Effector memory CD4-positive, alpha-beta T cell (primary cell): ENCODE data around the gene EPN2.

Experiments used
- DNase-seq, 3 donors: peaks; one replicate each; pipeline ENCODE4 v3.0.0-alpha.2; 2020
- H3K27ac ChIP-seq: 2 replicates; pipeline ENCODE4 v1.7.0; 2013; ENCODE audit warnings: mild to moderate bottlenecking, low read length, moderate library complexity; ENCODE audit not compliant: insufficient read depth, poor library complexity, severe bottlenecking
- H3K27me3 ChIP-seq: replicated peaks from 2 replicates; pipeline ENCODE4 v1.7.0; 2013; ENCODE audit warnings: mild to moderate bottlenecking, low read length; ENCODE audit not compliant: insufficient read depth, control insufficient read depth, poor library complexity, severe bottlenecking
- H3K36me3 ChIP-seq: 2 replicates; pipeline ENCODE4 v1.7.0; 2013; ENCODE audit warnings: mild to moderate bottlenecking, low read length, moderate library complexity; ENCODE audit not compliant: control insufficient read depth, insufficient read depth
- H3K4me1 ChIP-seq: 2 replicates; pipeline ENCODE4 v1.7.0; 2013; ENCODE audit warnings: low read length, mild to moderate bottlenecking; ENCODE audit not compliant: control insufficient read depth, insufficient read depth, poor library complexity, severe bottlenecking
- H3K4me3 ChIP-seq: 2 replicates; pipeline ENCODE4 v1.7.0; 2013; ENCODE audit warnings: low read length, low read depth, mild to moderate bottlenecking; ENCODE audit not compliant: insufficient read depth, poor library complexity, severe bottlenecking
- H3K9me3 ChIP-seq: 2 replicates; pipeline ENCODE4 v1.7.0; 2013; ENCODE audit warnings: mild to moderate bottlenecking, low read length, moderate library complexity; ENCODE audit not compliant: control insufficient read depth

EPN2 gene

DNA sequence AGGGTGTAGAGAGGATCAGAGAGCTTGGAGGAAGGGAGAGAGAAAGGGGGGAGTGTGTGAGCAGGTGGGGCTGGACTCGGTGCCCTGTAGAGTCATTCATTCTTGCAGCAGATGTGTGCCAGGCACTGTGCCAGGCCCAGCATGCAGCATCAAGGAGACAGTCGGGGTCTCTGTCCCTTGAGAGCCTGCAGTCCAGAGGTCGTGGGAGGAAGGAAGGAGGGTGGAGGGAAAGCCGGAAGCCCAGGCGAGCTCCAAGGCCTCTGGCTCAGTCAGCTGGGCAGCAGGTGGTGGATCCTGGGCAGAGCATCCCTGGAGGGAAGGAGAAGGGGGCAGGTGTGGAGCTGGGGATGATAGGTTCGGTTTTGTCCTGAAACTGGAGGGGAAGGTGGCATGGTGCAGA lies 27.5 kb downstream of the EPN2 start:
- Histone ChIP-seq H3K4me3 (no peak overlapping the region), H3K9me3 (no peaks in the 10 kb centered on the region), H3K27ac (no peak overlapping the region), H3K4me1 (no peaks in the 10 kb centered on the region), H3K27me3 (no peaks in the 10 kb centered on the region), H3K36me3 (no peaks in the 10 kb centered on the region)
- no peak for DNase-seq

DNA sequence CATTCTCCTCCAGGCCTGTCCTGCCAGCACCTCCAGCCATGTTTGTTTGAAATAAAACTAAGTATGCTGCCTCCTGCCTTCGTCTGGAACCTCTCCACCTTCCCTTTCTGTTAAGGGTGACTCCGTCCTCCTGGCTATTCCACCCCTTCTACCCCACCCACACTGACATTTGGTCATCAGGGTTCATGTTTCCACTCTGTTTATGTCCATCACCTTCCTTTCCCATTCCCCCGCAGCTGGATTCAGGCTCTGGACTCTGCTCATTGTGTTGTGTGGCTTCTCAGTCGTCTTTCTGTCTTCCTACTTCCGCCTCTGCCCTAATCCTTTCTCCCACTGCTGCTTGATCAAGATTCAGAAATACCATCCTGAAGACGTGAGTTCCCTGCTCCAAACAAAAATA lies 28.6 kb downstream of the EPN2 start:
- no peaks in the 10 kb centered on the region for H3K9me3 ChIP-seq
- H3K4me1 ChIP-seq: no peaks in the 10 kb centered on the region
- H3K27ac ChIP-seq: no peak overlapping the region
- no peak overlapping the region for H3K4me3 ChIP-seq
- H3K36me3 ChIP-seq: no peaks in the 10 kb centered on the region
- no peak for DNase-seq
- no peaks in the 10 kb centered on the region for H3K27me3 ChIP-seq

DNA sequence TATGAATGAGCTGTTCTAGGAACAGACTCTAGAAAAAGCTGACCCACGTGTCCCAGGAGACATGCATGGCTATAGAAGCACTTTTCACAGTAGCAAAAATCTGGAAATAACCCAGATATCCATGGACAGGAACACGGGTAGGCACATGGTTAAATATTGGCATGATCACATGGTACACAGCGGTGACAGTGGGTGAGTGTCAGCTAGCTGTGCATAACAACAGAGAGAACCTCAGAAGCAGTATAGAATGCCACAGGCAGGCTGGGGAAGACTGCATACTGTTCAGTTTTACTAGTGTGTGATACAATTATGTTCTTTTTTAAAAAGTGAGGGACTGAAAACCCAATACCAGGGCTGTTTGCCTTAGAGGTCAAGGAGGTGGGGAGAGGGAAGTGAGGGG lies 31.4 kb downstream of the EPN2 start:
- Histone ChIP-seq H3K27ac (no peak overlapping the region), H3K9me3 (no peaks in the 10 kb centered on the region), H3K36me3 (no peaks in the 10 kb centered on the region), H3K4me3 (no peak overlapping the region), H3K4me1 (no peaks in the 10 kb centered on the region), H3K27me3 (no peaks in the 10 kb centered on the region)
- no peak for DNase-seq

DNA sequence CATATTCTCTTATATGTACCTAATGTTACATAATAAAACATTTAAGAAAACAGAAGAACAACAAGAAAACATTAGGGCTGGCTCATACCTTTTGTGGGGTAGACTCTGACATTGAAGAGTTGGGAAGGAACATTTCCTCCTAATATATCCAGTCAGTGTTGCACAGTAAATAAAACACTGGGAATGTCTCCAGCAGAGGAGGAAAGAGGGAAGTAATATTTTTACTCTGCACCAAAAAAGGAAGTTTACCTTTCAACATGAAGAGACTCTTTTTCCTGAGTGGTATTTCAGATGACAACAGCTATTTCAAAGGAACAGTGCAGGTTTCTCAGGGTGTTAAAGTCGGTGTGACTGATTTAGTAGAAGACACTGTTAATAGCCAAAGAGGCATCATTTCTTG lies 31.9 kb downstream of the EPN2 start:
- no peak overlapping the region for H3K4me3 ChIP-seq
- H3K27ac ChIP-seq: no peak overlapping the region
- no peaks in the 10 kb centered on the region for H3K4me1 ChIP-seq
- no peaks in the 10 kb centered on the region for H3K9me3 ChIP-seq
- DNase-seq: no peak
- H3K27me3 ChIP-seq: no peaks in the 10 kb centered on the region
- no peaks in the 10 kb centered on the region for H3K36me3 ChIP-seq

DNA sequence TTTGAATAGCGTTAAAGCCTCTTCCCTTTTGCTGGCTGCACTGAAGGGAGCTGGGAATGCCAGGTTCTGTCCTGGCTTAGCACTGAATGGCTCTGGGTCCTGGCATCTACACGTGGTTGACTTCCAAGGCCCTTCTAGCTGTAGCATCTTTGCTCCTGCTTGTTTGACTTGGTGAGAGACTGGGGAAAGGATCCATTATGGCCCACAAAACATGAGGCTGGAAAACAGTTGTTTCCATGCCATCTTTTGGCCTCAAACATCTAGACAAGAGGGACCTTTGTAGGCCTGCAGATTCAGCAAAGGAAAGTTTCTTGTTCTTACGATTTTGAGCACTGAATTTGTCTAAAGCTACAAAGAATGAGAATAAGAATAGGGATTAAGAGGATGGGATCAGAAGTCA lies 32.5 kb downstream of the EPN2 start:
- Histone ChIP-seq H3K27ac (no peak overlapping the region), H3K9me3 (no peaks in the 10 kb centered on the region), H3K36me3 (no peaks in the 10 kb centered on the region), H3K4me3 (no peak overlapping the region), H3K4me1 (no peaks in the 10 kb centered on the region), H3K27me3 (no peaks in the 10 kb centered on the region)
- no peak for DNase-seq

DNA sequence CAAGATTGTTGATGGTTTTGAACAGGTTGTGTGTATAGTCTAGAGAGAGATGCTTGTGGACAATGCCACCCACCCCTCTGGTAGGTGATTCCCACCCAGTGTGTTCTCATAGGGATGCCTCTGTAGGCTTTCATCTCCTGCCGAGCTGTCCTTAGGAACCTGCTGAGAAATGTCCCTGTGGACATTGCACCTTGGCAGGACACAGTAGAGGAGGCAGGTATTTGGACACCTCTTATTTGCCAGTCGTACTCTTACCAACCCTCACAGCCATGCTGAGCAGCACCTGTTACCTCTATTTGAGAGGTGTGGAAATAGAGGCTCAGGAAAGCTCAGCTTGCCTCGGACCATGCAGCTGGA lies 33.2 kb downstream of the EPN2 start:
- Histone ChIP-seq H3K36me3 (no peaks in the 10 kb centered on the region), H3K27ac (no peak overlapping the region), H3K27me3 (no peaks in the 10 kb centered on the region), H3K4me1 (no peaks in the 10 kb centered on the region), H3K4me3 (no peak overlapping the region), H3K9me3 (no peaks in the 10 kb centered on the region)
- no peak for DNase-seq

DNA sequence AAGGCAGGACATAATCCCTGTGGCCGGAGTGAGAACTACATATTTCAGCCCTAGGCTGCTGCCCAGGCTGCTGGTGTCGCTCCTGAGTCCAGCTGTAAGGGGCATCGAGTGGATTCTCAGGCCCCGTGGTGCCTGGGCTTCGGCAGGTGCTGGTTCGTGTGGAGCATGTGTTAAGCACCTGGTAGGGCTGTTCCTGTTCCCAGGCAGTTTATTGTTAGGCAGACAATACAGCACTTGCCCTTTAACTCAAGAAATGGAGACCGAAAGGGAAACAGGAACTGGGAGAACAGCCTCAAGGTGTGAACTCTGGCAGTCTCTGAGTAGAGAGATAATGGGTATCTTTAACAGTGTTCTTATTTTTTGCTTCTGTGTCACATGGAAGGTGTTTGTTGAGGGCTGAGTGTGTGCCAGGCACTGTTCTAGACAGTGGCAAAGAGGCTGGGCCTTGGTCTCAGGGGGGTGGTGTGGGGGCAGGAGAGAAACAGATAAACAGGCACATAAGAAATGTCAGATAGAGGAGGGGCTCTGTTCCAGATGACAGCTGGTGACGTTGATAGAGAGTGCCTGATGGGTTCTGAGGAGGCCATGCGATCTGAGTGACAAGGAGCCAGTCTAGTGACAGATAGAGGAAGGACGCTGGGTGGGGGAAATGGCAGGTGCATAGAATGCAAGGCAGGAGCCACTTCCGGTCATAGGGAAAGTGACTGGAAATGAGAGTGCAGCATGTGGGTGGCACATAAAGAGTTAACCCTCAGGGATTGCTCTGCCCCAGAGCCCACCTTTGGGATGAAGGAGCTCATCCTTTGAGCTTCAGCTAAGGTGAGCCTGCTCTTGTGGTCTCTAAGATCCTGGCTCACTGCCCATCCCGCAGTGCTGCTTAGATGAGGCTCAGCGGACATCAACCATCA lies 33.8 kb downstream of the EPN2 start:
- no peak overlapping the region for H3K4me3 ChIP-seq
- no peaks in the 10 kb centered on the region for H3K36me3 ChIP-seq
- no peaks in the 10 kb centered on the region for H3K27me3 ChIP-seq
- H3K9me3 ChIP-seq: no peaks in the 10 kb centered on the region
- no peak for DNase-seq
- H3K4me1 ChIP-seq: no peaks in the 10 kb centered on the region
- no peak overlapping the region for H3K27ac ChIP-seq

DNA sequence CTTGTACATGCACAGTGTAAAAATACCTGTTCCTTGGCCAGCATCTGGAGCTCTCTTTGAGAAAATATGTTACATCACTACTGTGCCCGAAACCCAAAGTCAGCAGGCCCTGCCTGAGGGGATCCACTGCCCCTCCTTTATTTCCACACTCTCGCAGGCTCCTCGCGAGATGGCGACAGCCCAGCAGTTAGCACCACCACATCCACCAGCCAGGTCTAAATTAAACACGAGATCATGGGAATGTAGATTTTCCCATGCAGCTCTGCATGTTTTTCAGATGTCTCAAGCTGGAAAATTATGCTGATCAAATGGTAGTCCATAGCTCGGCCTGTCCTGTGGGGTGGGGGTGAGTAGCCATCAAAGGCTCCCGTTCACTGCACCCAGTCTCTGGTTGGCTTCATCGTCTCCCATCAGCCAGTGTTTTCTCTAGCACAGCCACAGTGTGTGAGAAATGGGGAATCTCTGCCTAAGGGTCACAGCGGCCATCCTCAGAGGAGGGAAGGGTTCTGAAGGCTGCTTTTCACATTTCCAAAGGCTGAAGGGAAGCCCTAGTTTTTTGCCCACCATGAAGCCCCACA lies 34.7 kb downstream of the EPN2 start:
- no peaks in the 10 kb centered on the region for H3K4me1 ChIP-seq
- no peaks in the 10 kb centered on the region for H3K27me3 ChIP-seq
- H3K27ac ChIP-seq: no peak overlapping the region
- H3K9me3 ChIP-seq: no peaks in the 10 kb centered on the region
- no peak for DNase-seq
- H3K36me3 ChIP-seq: no peaks in the 10 kb centered on the region
- H3K4me3 ChIP-seq: no peak overlapping the region

DNA sequence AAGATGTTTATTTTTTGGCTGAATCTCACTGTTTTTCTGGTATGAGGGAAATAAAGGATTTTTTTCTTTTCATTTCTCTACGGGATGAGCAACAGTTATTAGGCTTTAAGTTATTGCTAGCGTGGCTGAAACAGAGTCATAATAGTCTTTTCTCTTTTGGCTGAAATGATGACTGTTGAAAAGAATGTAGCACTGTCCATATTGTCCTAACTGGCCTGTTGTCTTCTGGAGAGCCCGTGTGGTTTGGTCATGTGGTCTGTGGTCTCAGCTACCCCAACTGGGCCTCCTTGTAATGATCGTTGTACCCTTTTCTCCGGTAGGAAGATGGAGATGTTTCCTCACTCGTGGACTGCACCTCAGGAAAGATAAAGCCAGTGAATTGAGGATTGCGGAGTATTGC lies 36.6 kb downstream of the EPN2 start:
- Histone ChIP-seq H3K4me1 (no peaks in the 10 kb centered on the region), H3K4me3 (no peak overlapping the region), H3K9me3 (no peaks in the 10 kb centered on the region), H3K27ac (no peak overlapping the region), H3K36me3 (no peaks in the 10 kb centered on the region), H3K27me3 (no peaks in the 10 kb centered on the region)
- DNase-seq: no peak

DNA sequence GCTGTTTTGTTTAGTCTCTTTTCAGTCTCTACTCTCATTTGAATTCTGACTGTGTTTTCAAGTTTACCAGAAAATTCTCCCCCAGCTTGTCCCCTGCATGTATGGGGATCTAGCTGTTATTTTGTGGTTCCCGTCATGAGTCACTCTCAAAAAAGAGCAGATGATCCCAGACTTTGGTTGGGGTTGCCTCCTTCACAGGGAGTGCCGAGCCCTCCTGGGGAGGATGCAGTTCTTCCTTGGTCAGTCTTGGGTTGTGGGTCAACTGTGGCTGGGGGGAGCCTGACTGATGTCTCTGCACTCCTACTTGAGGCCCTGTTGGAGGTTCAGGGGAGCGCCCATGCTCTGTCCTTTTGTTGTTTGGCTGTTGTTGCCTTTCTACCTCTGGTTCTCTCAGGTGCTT lies 37.7 kb downstream of the EPN2 start:
- Histone ChIP-seq H3K27ac (no peak overlapping the region), H3K36me3 (no peaks in the 10 kb centered on the region), H3K9me3 (no peaks in the 10 kb centered on the region), H3K4me1 (no peaks in the 10 kb centered on the region), H3K27me3 (no peaks in the 10 kb centered on the region), H3K4me3 (no peak overlapping the region)
- DNase-seq: no peak
